22Rv1 (cell line): ENCODE results near the gene PRKCE.

Experiments used
- H3K27ac ChIP-seq: fragments of 450-650 bp; 2 replicates; pipeline ENCODE4 v1.5.1; 2017
- CTCF ChIP-seq: fragments of 450-650 bp; IDR thresholded peaks from 2 replicates; pipeline ENCODE4 v1.5.1; 2017; ENCODE audit warnings: mild to moderate bottlenecking
- ZFX ChIP-seq: fragments of 450-650 bp; IDR thresholded peaks from 2 replicates; pipeline ENCODE4 v1.6.1; 2017; ENCODE audit warnings: antibody characterized with exemption, borderline replicate concordance

PRKCE gene

GRCh38 chr2:46183426-46183825 lies 532.0 kb downstream of the PRKCE start:
- H3K27ac ChIP-seq: no peak overlapping the region
- TF ChIP-seq CTCF: no peak
- TF ChIP-seq ZFX: no peak

GRCh38 chr2:46184794-46185583 lies 533.5 kb downstream of the PRKCE start:
- TF ChIP-seq CTCF (peak; percentile 22), ZFX (no peak)
- no peak overlapping the region for H3K27ac ChIP-seq

GRCh38 chr2:46187112-46187618 lies 535.7 kb downstream of the PRKCE start:
- TF ChIP-seq ZFX: no peak
- no peak for TF ChIP-seq CTCF
- no peak overlapping the region for H3K27ac ChIP-seq

DNA sequence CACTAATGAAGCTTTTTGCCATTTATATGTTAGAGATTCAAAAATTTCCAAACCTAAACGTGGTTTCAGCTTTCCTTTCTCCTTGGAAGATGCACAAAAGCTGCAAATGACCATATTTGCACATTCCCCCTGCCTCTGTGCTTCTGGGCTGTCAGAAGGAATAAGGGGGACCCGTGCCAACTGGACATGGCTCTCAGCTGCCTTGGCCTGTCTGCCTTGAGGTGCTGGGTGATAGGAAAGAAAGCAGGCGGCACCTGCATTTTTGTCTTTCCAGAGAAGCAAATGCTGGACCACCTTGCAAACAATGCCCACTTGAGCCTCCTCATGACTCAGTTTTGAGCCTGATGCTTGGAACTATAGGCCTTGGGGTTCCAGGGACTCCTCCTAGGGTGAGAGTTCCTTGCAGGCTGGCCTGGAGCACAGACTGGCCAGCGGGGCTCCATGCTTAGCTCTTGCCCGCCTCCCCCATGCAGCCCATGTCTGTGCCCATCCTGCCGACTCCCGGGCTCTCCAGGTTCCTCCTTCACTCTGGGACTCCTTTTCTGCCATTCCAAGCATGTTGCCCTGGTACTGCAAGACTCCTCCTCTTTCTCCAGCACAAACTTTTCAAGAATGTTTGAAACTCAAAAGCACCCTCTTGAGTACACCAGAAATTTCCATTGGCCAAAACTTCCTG lies 536.7 kb downstream of the PRKCE start:
- no peak for TF ChIP-seq CTCF
- no peak for TF ChIP-seq ZFX
- no peak overlapping the region for H3K27ac ChIP-seq

GRCh38 chr2:46193356-46193755 lies 541.9 kb downstream of the PRKCE start:
- H3K27ac ChIP-seq: no peak overlapping the region
- TF ChIP-seq ZFX (no peak), CTCF (no peak)

DNA sequence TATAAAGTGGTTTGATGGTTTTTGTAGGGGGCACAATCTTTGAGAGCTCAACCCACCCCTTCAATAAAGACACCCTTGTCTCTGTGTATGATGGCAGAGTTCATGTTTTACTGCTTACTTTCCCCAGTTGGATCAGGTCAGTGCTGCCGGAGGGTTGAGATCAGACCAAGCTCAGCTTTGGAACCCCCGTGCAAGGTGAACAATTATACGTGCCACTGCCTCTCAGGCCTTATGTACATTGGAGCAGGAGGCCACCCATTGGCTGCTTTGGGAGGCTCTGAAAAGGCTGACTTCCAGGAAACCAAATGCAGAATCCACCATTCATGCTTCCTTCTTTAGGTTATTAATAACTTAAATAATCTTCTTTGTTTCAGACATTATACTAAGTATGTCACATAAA lies 542.4 kb downstream of the PRKCE start:
- no peak overlapping the region for H3K27ac ChIP-seq
- TF ChIP-seq ZFX (no peak), CTCF (no peak)

GRCh38 chr2:46194856-46195255 lies 543.4 kb downstream of the PRKCE start:
- H3K27ac ChIP-seq: no peak overlapping the region
- TF ChIP-seq CTCF (no peak), ZFX (no peak)
